ENCODE data around the gene ARSG. TPM values are rescaled to one million over a fixed set of nuclear protein-coding genes. Genes with fewer than 3 reads are reported as not detected.
A peak's percentile ranks its signal among the peaks of the same experiment; 100 is the strongest.

The ARSG gene
- total and polyA plus RNA-seq, 9 of the 15 experiments (the other 6 are each of a cell fraction or from before 2014, with no cell fraction given) = 1.0 to 5.6 (median 1.8) TPM

DNA sequence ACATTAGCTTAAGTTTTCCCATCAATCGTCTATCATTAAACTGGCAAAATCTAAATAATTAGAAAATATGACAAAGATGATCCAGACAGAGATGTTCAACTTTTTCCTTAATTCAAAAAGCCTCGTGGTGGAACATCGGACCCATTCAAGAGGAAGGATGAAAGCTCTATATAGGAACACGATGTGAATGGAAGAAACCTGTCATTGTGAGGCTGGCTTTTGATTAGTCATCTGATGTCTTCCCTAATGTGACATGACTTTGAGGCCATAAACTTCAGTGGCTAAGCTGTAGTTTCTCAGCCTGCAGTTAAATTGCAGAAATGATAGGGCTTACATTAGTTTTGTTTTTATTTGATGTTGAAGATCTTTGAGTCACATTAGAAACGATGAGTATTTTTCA is 42.4 kb upstream of the ARSG start:
- Histone ChIP-seq H3K36me3 (ENCODE audit: control insufficient read depth, insufficient read depth, low read length) (peaks cover 5% of the 10 kb centered on the region; the same call in 1 of the 3 replicates), H3K9ac (ENCODE audit: insufficient read depth in 1 of 2, low read depth in 2 of 2, low read length in 2 of 2) (peak overlapping the region in 1 of 2 experiments; percentile 80; a peak in 1 of 4 replicates), H3K4me3 (no peak overlapping the region), H3K9me1 (ENCODE audit: control insufficient read depth, insufficient read depth, low read length) (no peaks in the 10 kb centered on the region), H2AFZ (ENCODE audit: low read depth, low read length) (0 out of 2 replicates have a peak overlapping the region, but pooled peaks have one; percentile 90), H3K27ac (ENCODE audit: extremely low read depth, low read depth, low read length) (no peak overlapping the region), H3K79me2 (ENCODE audit: control insufficient read depth, insufficient read depth, low read length) (peaks cover 11% of the 10 kb centered on the region; the same call in 2 of the 3 replicates), H3K4me2 (ENCODE audit: insufficient read depth, low read length) (0 out of 2 replicates have a peak overlapping the region, but pooled peaks have one; percentile 90), H3K4me1 (replicated peaks in 1 of 2; ENCODE audit: control insufficient read depth in 2 of 2, insufficient read depth in 2 of 2, low read length in 2 of 2) (peaks cover 8 to 26% of the 10 kb centered on the region in 2 experiments; a peak in 3 of 5 replicates), H4K20me1 (replicated peaks; ENCODE audit: control insufficient read depth, insufficient read depth, low read length) (no peaks in the 10 kb centered on the region), H3K9me3 (replicated peaks; ENCODE audit: control insufficient read depth, insufficient read depth, low read depth, low read length) (no peaks in the 10 kb centered on the region), H3K27me3 (ENCODE audit: control insufficient read depth in 2 of 2, insufficient read depth in 2 of 2, low read length in 2 of 2) (no peaks in the 10 kb centered on the region)
- ATAC-seq (no peak), DNase-seq (ENCODE audit: extremely low read depth in 1 of 4, low spot score in 3 of 4) (no peak), FAIRE-seq (peak; percentile 85)
- BruUV-seq (replicated peaks) = no TSS peak
- TF ChIP-seq SAP30 (IDR thresholded peaks at IDR 0.05; ENCODE audit: borderline replicate concordance, insufficient read depth, low read depth, low read length, poor library complexity, severe bottlenecking) = no peak
- no peak for TF ChIP-seq SIN3A (IDR thresholded peaks at IDR 0.05; ENCODE audit: borderline replicate concordance in 2 of 2, control insufficient read depth in 1 of 2, low read depth in 2 of 2, low read length in 2 of 2)
- 0 out of 2 replicates have a peak, but pooled peaks have one; percentile 22 for TF ChIP-seq FOSL1 (tag; conservative IDR thresholded peaks at IDR 0.05)
- TF ChIP-seq MEIS2 (IDR thresholded peaks at IDR 0.05; ENCODE audit: partially characterized antibody) = peak; percentile 6
- no peak for TF ChIP-seq RBM39 (optimal IDR thresholded peaks at IDR 0.05; ENCODE audit: low read depth, low read length)
- POLR2A ChIA-PET = interaction anchor here (0.6 to 1.6 kb wide), 4 partner anchors 27 to 215 kb away, joined by 4 to 6 read pairs (median 4); no protein-coding TSS in a partner anchor
- CTCF ChIA-PET (ENCODE audit: low intra/inter-chr PET ratio) = no interaction called here
- intact Hi-C loops (cut with micrococcal nuclease) (loop anchor here (5.0 to 10.0 kb wide), 2 partner anchors 37 to 74 kb away; no protein-coding TSS in a partner anchor), in situ Hi-C loops (cut with MboI) (no loop called here)
- WGBS (ENCODE audit: insufficient coverage, low coverage, missing lambda C conversion rate) = 38% methylated on average over 5 of the region's 5 CpGs
